HEK293T (cell line): ENCODE results near the gene DELE1.

Experiments used
- CTCF ChIA-PET: fragments of 350-600 bp; formaldehyde crosslinking; extraction: SDS; loops from one replicate; lab custom pipeline; 2021; ENCODE audit warnings: antibody characterized with exemption, inconsistent platforms; lab: Yijun Ruan, JAX
- POLR2A ChIA-PET: fragments of 350-600 bp; formaldehyde crosslinking; extraction: SDS; loops from one replicate; lab custom pipeline; 2020; ENCODE audit warnings: antibody characterized with exemption, inconsistent platforms; lab: Yijun Ruan, JAX
- DNase-seq: peaks from one replicate; pipeline ENCODE4 v3.0.0; 2012; ENCODE audit warnings: mixed read lengths; ENCODE audit errors: extremely low spot score
- ARNT ChIP-seq: fragments of 450-650 bp; IDR thresholded peaks from 2 replicates; pipeline ENCODE4 v1.6.1; 2017; ENCODE audit warnings: mild to moderate bottlenecking
- BHLHE40 ChIP-seq: fragments of 450-650 bp; IDR thresholded peaks from 2 replicates; pipeline ENCODE4 v1.6.1; 2016; ENCODE audit warnings: mild to moderate bottlenecking, moderate library complexity, borderline replicate concordance
- CTBP1 ChIP-seq: fragments of 450-650 bp; IDR thresholded peaks from 2 replicates; pipeline ENCODE4 v1.6.1; 2016; ENCODE audit warnings: borderline replicate concordance
- ELF4 ChIP-seq: fragments of 450-650 bp; IDR thresholded peaks from 2 replicates; pipeline ENCODE4 v1.6.1; 2017; ENCODE audit warnings: antibody characterized with exemption
- FOXA1 ChIP-seq: fragments of 450-650 bp; IDR thresholded peaks from 2 replicates; pipeline ENCODE4 v1.6.1; 2016; ENCODE audit warnings: mild to moderate bottlenecking
- FOXK2 ChIP-seq: fragments of 450-650 bp; IDR thresholded peaks from 2 replicates; pipeline ENCODE4 v1.6.1; 2016; ENCODE audit warnings: mild to moderate bottlenecking
- FOXM1 ChIP-seq: fragments of 450-650 bp; IDR thresholded peaks from 2 replicates; pipeline ENCODE4 v1.6.1; 2017; ENCODE audit warnings: mild to moderate bottlenecking, borderline replicate concordance
- HDGF ChIP-seq: fragments of 450-650 bp; IDR thresholded peaks from 2 replicates; pipeline ENCODE4 v1.6.1; 2017; ENCODE audit warnings: antibody characterized with exemption, borderline replicate concordance
- L3MBTL2 ChIP-seq: fragments of 450-650 bp; conservative IDR thresholded peaks from 2 replicates; pipeline ENCODE4 v1.6.1; 2016; ENCODE audit warnings: mild to moderate bottlenecking
- LEF1 ChIP-seq: fragments of 450-650 bp; IDR thresholded peaks from 2 replicates; pipeline ENCODE4 v1.6.1; 2017; ENCODE audit warnings: mild to moderate bottlenecking, borderline replicate concordance
- NFRKB ChIP-seq: fragments of 450-650 bp; IDR thresholded peaks from 2 replicates; pipeline ENCODE4 v1.6.1; 2016; ENCODE audit warnings: mild to moderate bottlenecking, moderate library complexity
- SP1 ChIP-seq: fragments of 450-650 bp; IDR thresholded peaks from 2 replicates; pipeline ENCODE4 v1.6.1; 2017
- SUZ12 ChIP-seq: fragments of 450-650 bp; IDR thresholded peaks from 2 replicates; pipeline ENCODE4 v1.6.1; 2016; ENCODE audit warnings: mild to moderate bottlenecking
- TARDBP ChIP-seq: fragments of 450-650 bp; IDR thresholded peaks from 2 replicates; pipeline ENCODE4 v1.6.1; 2016
- ZNF384 ChIP-seq: fragments of 450-650 bp; IDR thresholded peaks from 2 replicates; pipeline ENCODE4 v1.6.1; 2016
- TF ChIP-seq, protein P1 (sequence below): fragments of 450-650 bp; IDR thresholded peaks from 2 replicates; pipeline ENCODE4 v1.6.1; 2016

Gene DELE1, protein sequence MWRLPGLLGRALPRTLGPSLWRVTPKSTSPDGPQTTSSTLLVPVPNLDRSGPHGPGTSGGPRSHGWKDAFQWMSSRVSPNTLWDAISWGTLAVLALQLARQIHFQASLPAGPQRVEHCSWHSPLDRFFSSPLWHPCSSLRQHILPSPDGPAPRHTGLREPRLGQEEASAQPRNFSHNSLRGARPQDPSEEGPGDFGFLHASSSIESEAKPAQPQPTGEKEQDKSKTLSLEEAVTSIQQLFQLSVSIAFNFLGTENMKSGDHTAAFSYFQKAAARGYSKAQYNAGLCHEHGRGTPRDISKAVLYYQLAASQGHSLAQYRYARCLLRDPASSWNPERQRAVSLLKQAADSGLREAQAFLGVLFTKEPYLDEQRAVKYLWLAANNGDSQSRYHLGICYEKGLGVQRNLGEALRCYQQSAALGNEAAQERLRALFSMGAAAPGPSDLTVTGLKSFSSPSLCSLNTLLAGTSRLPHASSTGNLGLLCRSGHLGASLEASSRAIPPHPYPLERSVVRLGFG

DNA sequence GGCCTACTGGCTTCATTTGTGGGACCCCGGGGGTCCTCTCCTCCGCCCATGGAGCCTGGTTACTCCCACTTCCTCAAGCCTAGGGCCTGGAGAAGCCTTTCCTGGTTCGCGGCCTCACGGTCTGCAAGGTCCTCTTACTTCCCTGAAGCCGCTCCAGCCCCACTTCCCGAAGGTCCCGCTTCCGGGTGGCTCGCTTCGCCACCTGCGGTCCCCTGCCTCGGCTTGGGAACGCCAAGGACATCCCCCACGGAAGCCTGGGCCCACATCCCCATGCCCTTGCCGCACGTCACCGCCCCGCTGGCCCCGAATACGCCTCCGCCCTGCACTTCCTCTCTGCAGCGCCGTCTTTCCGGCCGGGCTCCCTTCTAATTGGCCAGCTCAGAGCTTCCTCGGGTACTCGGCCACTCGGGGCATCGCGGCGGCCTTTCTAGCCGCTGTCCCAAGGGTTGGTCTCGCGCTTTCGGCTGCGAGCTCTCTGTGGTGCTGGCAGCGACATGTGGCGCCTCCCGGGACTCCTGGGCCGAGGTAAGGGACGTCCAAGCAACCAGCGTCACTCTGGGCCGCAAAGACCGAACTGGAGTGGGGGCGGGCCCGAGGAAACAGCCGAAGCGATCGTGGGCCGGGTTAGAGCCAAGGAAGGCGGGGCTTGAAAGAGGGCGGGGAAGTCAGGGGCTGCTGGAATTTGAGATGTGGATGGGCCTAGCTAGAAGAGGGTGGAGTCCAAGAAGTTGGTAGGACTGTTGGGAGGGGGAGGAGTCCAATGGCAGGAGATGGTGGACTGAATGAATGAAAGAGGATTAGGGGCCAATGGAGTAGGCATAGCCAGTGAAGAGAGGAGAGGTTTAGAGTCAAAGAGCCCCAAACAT is at the start of gene DELE1:
DELE1 (plus strand) TSS at position 424 of the 866 bp plus-strand sequence; CDS start at position 495, 71 bp downstream.
- POLR2A ChIA-PET: interaction anchor here (0.6 to 3.6 kb wide), 30 partner anchors 9 to 287 kb away, joined by 3 to 47 read pairs (median 4); partner anchors contain the start of genes HDAC3, PCDH1, RELL2 and RNF14
- DNase-seq: peak; percentile 91
- TF ChIP-seq FOXM1: no peak
- peak; percentile 56; the same call in 1 of the 2 replicates for TF ChIP-seq ELF4
- peak; percentile 63 for TF ChIP-seq L3MBTL2
- TF ChIP-seq, protein P1, sequence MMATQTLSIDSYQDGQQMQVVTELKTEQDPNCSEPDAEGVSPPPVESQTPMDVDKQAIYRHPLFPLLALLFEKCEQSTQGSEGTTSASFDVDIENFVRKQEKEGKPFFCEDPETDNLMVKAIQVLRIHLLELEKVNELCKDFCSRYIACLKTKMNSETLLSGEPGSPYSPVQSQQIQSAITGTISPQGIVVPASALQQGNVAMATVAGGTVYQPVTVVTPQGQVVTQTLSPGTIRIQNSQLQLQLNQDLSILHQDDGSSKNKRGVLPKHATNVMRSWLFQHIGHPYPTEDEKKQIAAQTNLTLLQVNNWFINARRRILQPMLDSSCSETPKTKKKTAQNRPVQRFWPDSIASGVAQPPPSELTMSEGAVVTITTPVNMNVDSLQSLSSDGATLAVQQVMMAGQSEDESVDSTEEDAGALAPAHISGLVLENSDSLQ: peak; percentile 8; the same call in 1 of the 2 replicates
- CTCF ChIA-PET: interaction anchor here (0.6 to 2.0 kb wide), 4 partner anchors 9 to 238 kb away, joined by 3 to 7 read pairs (median 4); partner anchors contain the start of gene RNF14

DNA sequence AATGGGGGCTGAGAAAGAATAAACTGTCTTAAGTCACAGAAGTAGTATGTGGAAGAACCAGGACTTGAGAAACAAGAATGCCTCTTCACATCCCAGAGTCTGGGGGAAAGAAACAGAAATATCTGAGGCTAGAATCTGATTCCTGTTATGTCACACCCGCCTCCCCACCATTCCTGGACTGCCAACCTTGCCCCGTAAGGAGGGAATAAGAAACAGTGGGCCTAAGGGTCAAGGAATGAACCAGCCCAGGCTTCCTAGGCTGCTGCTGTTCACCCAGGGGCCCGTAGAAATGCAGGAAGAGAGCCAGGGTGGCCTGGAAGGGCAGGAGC is 49.8 kb upstream of the DELE1 start:
- POLR2A ChIA-PET: no interaction called here
- no peak for DNase-seq
- CTCF ChIA-PET: no interaction called here
- no peak for TF ChIP-seq ARNT
- no peak for TF ChIP-seq ZNF384
- no peak for TF ChIP-seq HDGF
- no peak for TF ChIP-seq NFRKB
- TF ChIP-seq FOXK2: no peak
- no peak for TF ChIP-seq ELF4
- no peak for TF ChIP-seq LEF1
- TF ChIP-seq L3MBTL2: no peak

DNA sequence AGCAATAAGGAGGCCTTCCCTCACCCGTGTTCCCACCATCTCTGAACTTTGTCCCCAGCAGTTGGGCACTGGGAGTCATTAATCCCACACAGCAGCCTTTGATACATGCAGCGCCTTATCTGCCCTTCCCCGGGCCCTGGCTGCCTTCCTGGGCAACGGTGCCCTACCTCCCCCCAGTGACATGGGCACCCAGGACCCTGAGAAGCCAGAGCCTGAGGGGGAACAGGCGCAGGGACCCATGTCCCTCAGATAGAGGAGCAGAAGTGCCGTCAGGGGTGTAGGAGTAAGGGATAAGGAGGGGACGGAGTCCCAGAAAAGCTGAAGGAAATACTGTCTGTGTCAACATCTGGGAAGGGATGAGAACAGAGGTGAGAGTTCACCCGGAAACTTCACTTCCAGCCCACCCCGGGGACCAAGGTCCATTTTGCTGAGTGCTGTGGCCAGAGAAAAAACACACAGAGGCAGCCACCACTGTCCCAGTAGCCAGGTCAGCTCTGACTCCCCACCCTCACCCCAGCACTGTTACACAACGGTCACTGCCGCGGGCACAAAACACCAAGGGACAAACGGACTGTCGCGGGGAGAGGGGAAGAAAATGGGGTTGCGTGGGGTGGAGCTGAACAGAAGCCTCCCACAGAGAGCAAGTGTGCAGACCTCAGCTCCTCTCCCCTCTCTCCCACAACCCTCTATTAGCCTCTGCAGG is 49.3 kb upstream of the DELE1 start:
- DNase-seq: no peak
- POLR2A ChIA-PET: interaction anchor here (2.0 kb wide), 1 partner anchor 49 kb away, joined by 6 read pairs; the partner anchor contains the start of gene DELE1
- CTCF ChIA-PET: interaction anchor here (1.1 kb wide), 1 partner anchor 52 kb away, joined by 3 read pairs; no protein-coding TSS in a partner anchor
- TF ChIP-seq ZNF384: no peak
- TF ChIP-seq, protein P1: no peak
- no peak for TF ChIP-seq TARDBP
- no peak for TF ChIP-seq SUZ12
- TF ChIP-seq ARNT: no peak
- no peak for TF ChIP-seq CTBP1
- no peak for TF ChIP-seq BHLHE40
- TF ChIP-seq LEF1: no peak

DNA sequence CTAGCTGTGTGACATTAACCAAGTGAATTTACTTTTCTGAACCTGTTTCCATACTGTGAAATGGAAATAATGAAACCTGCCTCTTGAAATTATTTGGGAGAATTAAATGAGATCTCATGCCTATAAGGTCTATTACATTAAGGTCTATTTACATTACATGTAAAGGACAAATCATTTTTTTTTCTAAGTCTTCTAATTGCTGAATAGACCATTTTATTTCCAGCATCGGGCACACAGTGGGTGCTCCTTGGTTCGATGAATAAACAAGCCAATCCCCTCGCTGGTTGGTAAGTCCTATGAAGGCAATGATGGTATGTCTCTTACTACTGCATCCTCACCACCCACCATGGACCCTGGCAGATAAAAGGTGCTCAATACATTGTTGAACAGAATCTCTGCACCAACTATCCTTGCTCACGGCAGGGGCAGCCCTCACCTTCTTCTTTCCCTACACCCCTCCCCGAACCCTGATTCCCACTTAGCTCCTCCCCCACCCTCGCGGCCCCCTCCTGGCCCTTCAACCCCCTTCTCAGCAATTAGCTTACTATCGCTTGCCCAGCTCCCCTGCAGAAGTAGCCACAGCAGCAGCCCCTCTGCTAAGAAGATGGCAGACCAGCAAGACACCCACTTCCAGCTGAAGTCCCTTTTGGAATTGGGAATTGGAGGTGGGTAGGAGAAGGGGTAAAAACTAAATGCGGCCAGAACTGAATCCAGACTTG is 48.5 kb upstream of the DELE1 start:
- no peak for DNase-seq
- ChIA-PET POLR2A (interaction anchor here (2.0 kb wide), 1 partner anchor 48 kb away, joined by 6 read pairs; the partner anchor contains the start of gene DELE1), CTCF (interaction anchor here (1.1 kb wide), 1 partner anchor 53 kb away, joined by 3 read pairs; no protein-coding TSS in a partner anchor)
- no peak for TF ChIP-seq SUZ12
- TF ChIP-seq ZNF384: no peak
- no peak for TF ChIP-seq LEF1
- no peak for TF ChIP-seq TARDBP
- no peak for TF ChIP-seq FOXK2
- TF ChIP-seq, protein P1: no peak
- TF ChIP-seq ARNT: no peak
- TF ChIP-seq SP1: no peak
- no peak for TF ChIP-seq ELF4
- no peak for TF ChIP-seq HDGF
- TF ChIP-seq L3MBTL2: no peak
- no peak for TF ChIP-seq BHLHE40
- no peak for TF ChIP-seq FOXA1
- TF ChIP-seq FOXM1: no peak
- no peak for TF ChIP-seq CTBP1
- no peak for TF ChIP-seq NFRKB
